Ramos (cell line): ENCODE results near the gene CCBE1.

Source experiments
- in situ Hi-C: fragments of 300-500 bp; cut with MboI; formaldehyde crosslinking; loops from one replicate; pipeline ENCODE4 v1.14.3; 2022; ENCODE audit warnings: low sequenced_read_pairs; ENCODE audit not compliant: unreplicated experiment

Gene CCBE1

DNA sequence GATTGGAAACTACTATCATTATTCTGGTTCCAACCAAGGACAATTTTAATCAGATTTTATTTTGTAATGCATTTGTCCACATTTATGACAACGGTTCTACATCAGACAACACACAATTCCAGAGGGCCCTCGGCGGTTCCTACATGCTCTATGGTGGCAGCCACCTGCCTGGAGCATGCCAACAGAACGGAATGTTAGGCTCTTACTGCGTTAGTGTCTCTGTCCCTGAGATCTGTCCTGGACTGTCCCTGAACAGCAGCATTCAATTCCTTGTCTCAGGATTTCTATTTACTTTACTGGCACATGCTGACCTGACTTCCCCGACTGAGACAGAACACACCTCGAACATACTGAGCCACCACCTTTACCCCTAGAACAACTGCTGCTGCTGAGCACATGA lies 117.7 kb downstream of the CCBE1 start:
- in situ Hi-C loops = no loop called here

GRCh38 chr18:59577386-59577655 lies 119.9 kb downstream of the CCBE1 start:
- in situ Hi-C loops = no loop called here

DNA sequence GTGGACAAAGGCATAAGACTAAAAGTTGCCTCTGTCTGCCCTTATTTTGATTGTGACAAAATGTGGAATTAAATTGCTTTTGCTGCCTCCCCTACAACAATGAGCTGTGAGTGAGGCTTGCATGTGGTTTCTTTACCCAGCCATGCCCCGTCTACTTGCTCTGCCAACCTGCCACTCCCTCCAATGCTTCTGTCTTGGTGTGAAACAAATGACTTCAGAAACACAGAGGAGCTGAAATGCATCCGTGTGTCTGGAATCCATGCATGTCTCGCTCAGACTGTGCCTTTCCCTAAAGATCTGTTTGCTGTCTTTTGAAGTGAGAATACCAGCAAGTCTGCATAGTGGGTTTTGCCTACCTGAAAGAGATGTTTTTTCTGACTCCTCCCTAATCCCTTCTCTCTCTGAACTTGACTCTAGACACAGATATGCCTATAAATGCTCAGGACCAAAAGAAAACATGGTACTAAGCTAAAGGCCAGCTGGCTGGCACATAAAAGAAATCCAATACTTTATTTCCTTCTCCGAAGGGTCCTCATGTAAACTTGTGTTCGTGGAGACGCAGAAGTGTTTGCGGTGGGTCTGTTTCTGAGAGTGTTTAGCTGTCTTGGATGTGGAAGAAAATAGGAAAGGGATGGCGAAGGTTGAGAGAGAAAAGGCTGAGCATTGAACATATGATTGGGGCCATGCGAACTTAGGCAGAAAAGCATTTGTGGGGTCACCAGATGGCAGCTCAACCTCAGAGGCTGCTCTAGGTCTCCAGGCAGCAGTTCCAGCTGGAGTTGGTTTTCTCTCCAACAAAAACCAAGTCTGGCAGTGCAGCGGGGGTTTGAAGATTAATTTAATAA lies 120.5 kb downstream of the CCBE1 start:
- in situ Hi-C loops = no loop called here

DNA sequence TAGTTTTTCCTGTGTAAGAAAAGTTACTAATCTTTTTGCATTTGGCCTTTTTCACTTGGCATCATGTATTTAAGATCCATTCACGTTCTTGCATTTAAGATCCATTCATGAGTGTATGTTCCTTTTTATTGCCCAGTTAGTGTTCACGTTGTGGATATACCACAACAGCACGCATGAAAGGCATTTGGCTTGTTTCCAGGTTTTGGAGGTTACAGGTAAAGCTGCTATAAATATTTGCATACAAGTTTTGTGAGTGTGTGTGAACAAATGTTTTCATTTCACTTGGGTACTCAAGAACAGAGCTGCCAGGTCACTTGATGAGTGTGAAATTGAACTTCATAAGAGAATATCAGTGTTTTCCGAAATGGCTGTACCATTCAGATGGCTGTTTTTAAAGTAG lies 121.2 kb downstream of the CCBE1 start:
- in situ Hi-C loops = no loop called here

DNA sequence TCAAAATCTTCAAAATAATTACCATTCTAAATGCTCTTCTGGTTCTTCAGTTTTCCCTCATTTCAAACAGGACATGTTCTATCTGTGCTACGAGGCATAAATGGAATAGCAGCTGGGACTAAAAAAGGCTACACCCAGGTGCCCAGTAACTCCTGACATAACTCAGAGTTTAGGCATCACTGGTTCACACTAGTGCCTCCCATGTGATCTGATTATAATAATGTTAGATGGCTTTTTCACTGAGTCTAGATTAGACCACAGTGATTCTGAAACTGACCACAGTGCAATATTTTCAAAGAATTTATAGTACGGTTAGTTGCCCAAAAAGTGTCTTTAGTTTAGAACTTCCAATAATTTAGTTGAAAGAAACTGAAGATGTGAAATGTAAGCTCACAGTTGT lies 123.3 kb downstream of the CCBE1 start:
- in situ Hi-C loops = no loop called here

DNA sequence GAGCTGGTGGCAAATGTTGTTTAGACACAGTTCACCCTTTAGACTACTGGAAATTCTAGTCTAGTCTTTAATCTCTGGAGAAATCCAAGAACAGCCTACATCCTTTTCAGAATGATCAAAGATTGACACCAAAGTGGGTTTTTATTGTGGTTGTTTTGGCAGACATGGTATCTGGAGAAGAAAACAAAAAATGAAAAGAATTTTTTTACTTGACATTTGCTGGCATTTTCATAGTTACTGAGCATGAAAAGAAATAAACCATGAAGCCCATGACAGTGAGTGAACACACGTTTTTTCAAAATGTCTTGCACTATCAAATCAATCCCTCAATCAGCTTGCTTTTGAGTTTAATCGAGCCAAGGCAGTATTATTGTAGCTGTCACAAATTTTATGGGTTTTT lies 125.3 kb downstream of the CCBE1 start:
- in situ Hi-C loops = no loop called here

DNA sequence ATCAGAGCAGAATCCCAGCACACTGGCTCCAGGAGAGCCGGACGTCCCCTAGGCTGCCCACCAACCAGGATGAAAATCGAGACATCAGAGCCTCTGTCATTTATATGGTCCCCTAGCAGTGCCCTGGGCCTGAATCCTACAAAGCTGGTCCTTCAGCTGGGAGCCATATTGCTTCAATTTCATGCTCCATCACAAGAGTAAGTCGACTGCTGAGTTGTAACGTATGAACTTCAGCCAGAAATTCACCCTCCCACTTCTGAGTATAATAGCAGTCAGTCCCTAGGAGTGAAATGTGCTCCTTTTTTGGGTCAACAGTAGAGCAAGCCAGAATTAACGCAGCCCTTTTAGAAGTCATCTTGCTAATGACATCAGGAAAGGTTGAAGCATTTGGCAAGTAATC lies 126.4 kb downstream of the CCBE1 start:
- in situ Hi-C loops = no loop called here

- in situ Hi-C loops = no loop called here
Observed at GRCh38 chr18:59570101-59570775, 127.0 kb downstream of the CCBE1 start.

GRCh38 chr18:59569390-59569791 lies 127.8 kb downstream of the CCBE1 start:
- in situ Hi-C loops = no loop called here

DNA sequence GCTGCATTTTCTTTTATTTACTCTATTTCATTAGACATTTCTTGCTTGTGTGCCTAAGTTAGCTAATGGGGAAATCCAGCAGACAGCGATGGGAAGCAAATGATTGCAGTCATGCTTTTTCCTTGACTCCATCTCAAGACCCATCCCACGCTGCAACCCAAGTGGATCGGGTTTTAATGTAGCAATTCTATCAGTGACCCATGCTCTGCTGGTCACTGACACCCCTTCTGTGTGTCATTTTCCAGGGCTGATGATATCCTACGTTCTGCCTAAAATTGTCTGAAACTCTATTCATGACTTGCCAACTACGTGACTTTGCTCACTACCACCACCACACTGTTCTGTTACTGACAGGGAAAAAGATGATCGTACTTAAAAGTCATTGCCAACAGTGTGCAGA lies 129.8 kb downstream of the CCBE1 start:
- in situ Hi-C loops = no loop called here

GRCh38 chr18:59566533-59566971 lies 130.7 kb downstream of the CCBE1 start:
- in situ Hi-C loops = no loop called here

DNA sequence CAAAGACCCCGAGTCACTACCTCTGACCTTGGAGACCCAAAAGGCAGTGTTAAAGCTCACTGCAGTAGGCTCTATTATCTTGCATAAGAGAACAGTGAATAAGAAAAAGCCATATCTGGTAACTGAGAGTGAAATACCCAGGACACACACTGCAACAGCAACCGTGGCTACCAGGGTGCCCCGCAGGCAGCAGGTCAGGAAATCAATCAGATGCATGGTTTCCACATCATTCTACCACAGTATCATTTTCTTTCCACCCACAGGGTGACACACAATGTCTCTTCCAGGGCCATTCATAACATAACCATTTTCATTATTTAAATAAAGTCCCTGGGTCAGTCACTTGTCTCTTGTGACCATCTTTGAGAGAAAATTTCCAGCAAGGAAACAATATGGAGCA lies 131.3 kb downstream of the CCBE1 start:
- in situ Hi-C loops = no loop called here

- in situ Hi-C loops = no loop called here
Observed at GRCh38 chr18:59564561-59564960, 132.7 kb downstream of the CCBE1 start.

DNA sequence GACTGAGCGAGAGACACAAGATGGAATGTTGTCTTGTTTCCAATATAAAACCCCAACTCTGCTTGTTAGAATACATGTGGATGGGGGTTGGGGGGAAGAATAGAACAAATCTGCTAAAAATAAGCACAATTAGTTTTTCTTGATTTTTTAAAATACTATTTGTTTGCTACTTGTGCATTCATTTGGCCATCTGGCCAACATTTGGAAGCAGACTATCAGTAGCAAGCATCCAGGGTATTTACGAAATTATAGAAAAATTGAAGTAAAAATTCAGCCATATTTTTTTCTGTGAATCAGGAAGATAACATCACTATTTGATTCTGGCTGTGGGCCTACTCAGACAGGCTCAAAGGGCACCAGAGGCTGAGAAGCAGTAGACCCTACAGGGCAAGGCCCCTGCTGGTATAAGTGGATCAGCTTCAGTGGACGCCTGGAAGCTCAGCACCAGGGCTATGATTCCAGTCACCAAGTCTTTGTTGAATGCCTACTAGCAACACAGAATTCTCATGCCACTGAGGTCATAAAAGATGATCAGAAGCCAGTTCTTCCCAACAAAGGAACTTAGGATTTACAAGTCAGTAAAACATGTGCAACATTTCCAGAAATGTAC lies 133.9 kb downstream of the CCBE1 start:
- in situ Hi-C loops = no loop called here

DNA sequence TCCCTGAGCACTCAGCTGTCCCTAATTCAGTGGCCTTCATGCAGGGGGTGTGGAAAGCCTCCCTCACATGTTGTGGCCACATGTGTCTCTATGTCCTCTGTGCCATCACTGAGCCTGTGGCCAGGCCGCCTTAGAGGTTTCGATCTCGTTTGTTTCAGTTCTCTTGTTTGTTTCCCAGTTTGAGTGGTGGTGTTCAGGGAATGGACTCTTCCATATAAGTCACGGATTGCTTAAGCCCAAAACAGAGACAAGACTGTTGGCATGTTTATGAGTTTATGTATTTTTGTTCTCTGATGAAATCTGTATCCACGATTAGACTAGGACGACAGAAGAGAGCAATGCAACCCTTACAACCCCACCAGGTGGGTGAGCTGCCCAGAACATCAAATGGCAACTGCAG lies 134.5 kb downstream of the CCBE1 start:
- in situ Hi-C loops = no loop called here

DNA sequence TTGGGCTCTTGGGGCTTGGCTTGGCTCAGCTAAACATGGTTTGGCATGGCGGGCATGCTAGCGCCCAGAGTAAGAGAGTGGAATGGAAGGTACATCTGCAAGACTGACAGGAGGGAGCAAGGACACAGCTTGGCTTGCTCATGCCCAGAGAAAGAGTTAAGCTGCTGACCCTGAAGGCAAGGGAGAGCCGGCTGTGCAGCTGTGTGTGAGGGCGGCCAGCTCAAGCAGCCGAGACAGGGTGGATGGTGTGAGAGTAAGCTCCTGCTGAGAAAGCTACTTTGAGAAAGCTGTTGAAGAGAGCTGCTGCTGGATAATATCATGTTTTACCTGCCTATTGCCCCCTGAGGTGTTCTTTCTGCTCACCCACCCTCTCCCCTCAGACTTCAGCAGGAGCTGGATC lies 135.6 kb downstream of the CCBE1 start:
- in situ Hi-C loops = no loop called here

DNA sequence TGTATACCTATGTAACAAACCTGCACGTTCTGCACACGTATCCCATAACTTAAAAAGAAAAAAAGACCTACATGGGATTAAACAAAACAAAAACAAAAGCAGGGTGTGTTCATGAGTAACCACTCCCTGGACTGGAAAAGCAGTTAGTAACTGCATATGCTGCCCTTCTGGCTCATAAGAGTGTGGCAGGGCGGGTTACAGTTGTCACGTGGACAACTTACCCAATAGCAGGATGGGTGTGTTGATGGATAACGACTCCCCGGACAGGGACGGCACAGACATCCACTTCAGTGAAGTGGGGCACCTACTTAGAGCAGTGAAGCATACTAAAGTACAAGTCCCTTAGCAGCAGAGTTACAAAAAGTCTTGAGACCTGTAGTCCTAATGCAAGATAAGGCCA lies 136.7 kb downstream of the CCBE1 start:
- in situ Hi-C loops = no loop called here

DNA sequence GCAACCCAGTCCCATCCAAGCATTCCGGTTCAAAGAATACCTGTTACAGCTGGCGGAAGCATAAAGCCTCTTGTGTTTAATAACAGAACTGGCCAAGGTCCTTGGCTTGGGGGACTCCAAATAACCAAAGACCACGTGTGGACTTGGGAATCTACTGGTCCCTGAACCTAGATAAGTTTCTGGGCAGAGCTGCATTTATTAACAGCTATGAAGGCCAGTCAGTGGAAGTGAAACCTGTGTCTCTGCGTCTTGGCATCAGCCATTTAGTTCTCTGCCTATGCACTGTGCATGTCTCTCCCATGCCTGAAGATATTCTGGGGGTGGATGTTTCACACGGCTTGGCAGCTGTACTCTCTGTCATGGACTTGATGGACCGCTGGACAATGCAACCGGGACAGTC lies 137.7 kb downstream of the CCBE1 start:
- in situ Hi-C loops = no loop called here

DNA sequence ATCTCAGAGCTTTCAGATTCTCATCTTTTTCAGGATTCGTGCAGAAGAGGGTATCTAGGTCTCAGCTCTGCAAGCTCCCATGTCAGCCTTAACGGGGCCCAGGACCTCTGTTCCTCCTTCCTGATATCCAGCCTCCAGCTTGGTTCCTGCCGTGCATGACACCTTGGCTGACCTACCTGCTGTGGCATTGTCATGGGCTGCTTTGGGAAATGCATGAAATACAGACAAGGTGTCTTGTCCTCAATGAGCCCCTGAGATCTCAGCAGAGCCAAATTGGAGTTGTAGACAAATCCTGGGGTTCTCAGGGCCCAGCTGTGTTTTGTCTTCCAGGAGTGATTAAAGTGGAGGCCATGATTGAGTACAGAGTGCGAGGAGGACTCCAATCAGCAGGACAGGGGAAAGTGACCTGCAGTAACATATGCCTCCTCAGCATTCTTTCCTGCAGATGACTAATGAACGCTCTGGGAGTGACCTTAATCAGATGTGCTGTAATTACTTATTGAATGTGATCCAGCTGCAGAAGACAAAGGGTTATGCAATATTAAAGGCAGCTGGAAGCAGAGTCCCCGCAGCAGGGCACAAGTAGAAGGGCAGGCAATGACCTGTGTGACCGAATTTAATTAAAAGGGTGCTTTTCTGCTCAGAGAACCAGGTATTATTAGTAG lies 141.1 kb downstream of the CCBE1 start:
- in situ Hi-C loops = no loop called here

GRCh38 chr18:59554796-59555335 lies 142.4 kb downstream of the CCBE1 start:
- in situ Hi-C loops = no loop called here
